Caco-2 (cell line): ENCODE results near the gene OBI1. TPM values are rescaled to one million over a fixed set of nuclear protein-coding genes. Genes with fewer than 3 reads are reported as not detected.

Experiments
- BruUV-seq: library from RNA; stranded (reverse); fragments of 400-500 nt; replicated peaks from 2 replicates; lab custom pipeline; 2021; lab: Mats Ljungman, UMichigan
- CTCF ChIA-PET: fragments of 300-600 bp; sonication (Branson Sonifier 250); formaldehyde crosslinking; loops from one replicate; lab custom pipeline; 2022; ENCODE audit warnings: antibody characterized with exemption; lab: Charles Lee
- POLR2A ChIA-PET: fragments of 300-600 bp; sonication (Branson Sonifier 250); formaldehyde crosslinking; loops from one replicate; lab custom pipeline; 2022; ENCODE audit warnings: antibody characterized with exemption; lab: Charles Lee
- DNase-seq, 2 experiments: peaks; one replicate each; pipeline versions ENCODE4 v3.0.0 to v3.0.0-alpha.2; 2020 to 2022
- H3K27me3 ChIP-seq: replicated peaks from 2 replicates; pipeline ENCODE4 v1.6.0; 2011; ENCODE audit warnings: low read length; ENCODE audit not compliant: control insufficient read depth, insufficient read depth
- H3K36me3 ChIP-seq: 2 replicates; pipeline ENCODE4 v1.5.1; 2011; ENCODE audit warnings: low read length; ENCODE audit not compliant: control insufficient read depth, insufficient read depth
- H3K4me1 ChIP-seq: fragments of 250-450 bp; sonication (Bioruptor Pico); 2 replicates; pipeline ENCODE4 v1.5.1; 2020; ENCODE audit warnings: mild to moderate bottlenecking
- H3K4me3 ChIP-seq: 2 replicates; pipeline ENCODE4 v1.5.1; 2011; ENCODE audit warnings: low read depth, mild to moderate bottlenecking, control low read depth, low read length
- H3K9me3 ChIP-seq: fragments of 250-450 bp; sonication (Bioruptor Pico); 2 replicates; pipeline ENCODE4 v1.5.1; 2020; ENCODE audit warnings: mild to moderate bottlenecking, moderate library complexity
- H3K27ac Mint-ChIP-seq: one replicate; pipeline ENCODE4 v1.8.0; 2022; ENCODE audit warnings: mixed read lengths; ENCODE audit not compliant: unreplicated experiment
- H3K27me3 Mint-ChIP-seq: one replicate; pipeline ENCODE4 v1.8.0; 2022; ENCODE audit warnings: mixed read lengths; ENCODE audit not compliant: insufficient read depth, unreplicated experiment
- H3K36me3 Mint-ChIP-seq: one replicate; pipeline ENCODE4 v1.8.0; 2022; ENCODE audit warnings: mild to moderate bottlenecking, mixed read lengths; ENCODE audit not compliant: insufficient read depth, unreplicated experiment
- H3K4me1 Mint-ChIP-seq: one replicate; pipeline ENCODE4 v1.8.0; 2022; ENCODE audit warnings: low read depth, mixed read lengths; ENCODE audit not compliant: unreplicated experiment
- H3K4me3 Mint-ChIP-seq: one replicate; pipeline ENCODE4 v1.8.0; 2022; ENCODE audit warnings: mild to moderate bottlenecking, moderate library complexity, mixed read lengths; ENCODE audit not compliant: unreplicated experiment
- H3K9me3 Mint-ChIP-seq: one replicate; pipeline ENCODE4 v1.8.0; 2022; ENCODE audit warnings: mixed read lengths; ENCODE audit not compliant: unreplicated experiment
- intact Hi-C: fragments of 100-400 bp; cut with micrococcal nuclease; formaldehyde crosslinking; loops from one replicate; pipeline ENCODE4 v1.10.0; 2022; ENCODE audit not compliant: unreplicated experiment
- total RNA-seq: library from RNA; stranded (reverse); gene quantifications from 2 replicates; pipeline ENCODE4 v1.2.3, GENCODE V29; 2022
- TF ChIP-seq, protein P1 (sequence below), 2 experiments: fragments of 200-600 bp in 1 of 2; IDR thresholded peaks; 1 replicate in 1 of 2; 2 replicates in 1 of 2; pipeline versions ENCODE4 v1.5.1 to v1.8.0; 2011 to 2022; ENCODE audit warnings: antibody characterized with exemption in 1 of 2, control low read depth in 1 of 2, inconsistent platforms in 1 of 2, low read depth in 1 of 2, low read length in 1 of 2, mild to moderate bottlenecking in 1 of 2, moderate library complexity in 1 of 2; ENCODE audit not compliant: insufficient read depth in 1 of 2, severe bottlenecking in 1 of 2, unreplicated experiment in 1 of 2

OBI1 gene
- total RNA-seq, 1 experiment from 2014 or later = 19.9 TPM

DNA sequence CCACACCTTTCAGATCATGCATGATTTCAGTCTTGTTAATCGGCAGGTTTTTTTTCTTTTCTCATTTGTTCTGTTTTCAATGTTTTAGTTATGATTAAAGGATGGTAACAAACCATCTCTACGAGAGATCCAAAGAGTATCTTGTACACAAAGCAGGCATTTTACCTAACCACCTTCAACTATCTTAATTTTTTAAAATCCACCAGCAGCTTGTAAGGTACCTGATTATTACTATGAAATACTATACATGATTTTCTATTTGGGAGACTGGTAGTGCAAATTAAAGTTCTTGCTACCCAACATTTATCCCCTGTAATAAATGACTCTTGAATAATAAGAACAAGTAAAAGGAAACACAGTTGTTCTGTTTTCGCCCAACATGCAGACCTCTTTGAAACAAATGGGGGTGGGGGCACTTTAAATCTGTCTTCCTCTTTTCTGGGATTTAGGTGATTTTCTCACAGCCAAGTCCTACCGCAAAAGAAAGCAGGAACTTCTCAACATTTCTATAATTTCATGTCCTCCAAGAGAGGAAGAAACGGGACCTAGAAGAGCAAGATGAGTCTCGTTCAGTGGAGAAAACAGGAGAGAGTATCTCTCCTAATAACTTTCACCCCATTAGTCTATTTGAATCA is 59.2 kb downstream of the OBI1 start:
- Histone ChIP-seq H3K9me3 (no peaks in the 10 kb centered on the region), H3K36me3 (no peaks in the 10 kb centered on the region), H3K27me3 (no peaks in the 10 kb centered on the region), H3K4me3 (no peak overlapping the region), H3K4me1 (no peaks in the 10 kb centered on the region)
- H3K9me3 Mint-ChIP-seq = no peaks in the 10 kb centered on the region
- H3K36me3 Mint-ChIP-seq = peaks cover 6% of the 10 kb centered on the region
- no TSS peak for BruUV-seq
- TF ChIP-seq, protein P1, sequence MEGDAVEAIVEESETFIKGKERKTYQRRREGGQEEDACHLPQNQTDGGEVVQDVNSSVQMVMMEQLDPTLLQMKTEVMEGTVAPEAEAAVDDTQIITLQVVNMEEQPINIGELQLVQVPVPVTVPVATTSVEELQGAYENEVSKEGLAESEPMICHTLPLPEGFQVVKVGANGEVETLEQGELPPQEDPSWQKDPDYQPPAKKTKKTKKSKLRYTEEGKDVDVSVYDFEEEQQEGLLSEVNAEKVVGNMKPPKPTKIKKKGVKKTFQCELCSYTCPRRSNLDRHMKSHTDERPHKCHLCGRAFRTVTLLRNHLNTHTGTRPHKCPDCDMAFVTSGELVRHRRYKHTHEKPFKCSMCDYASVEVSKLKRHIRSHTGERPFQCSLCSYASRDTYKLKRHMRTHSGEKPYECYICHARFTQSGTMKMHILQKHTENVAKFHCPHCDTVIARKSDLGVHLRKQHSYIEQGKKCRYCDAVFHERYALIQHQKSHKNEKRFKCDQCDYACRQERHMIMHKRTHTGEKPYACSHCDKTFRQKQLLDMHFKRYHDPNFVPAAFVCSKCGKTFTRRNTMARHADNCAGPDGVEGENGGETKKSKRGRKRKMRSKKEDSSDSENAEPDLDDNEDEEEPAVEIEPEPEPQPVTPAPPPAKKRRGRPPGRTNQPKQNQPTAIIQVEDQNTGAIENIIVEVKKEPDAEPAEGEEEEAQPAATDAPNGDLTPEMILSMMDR (IDR thresholded peaks at IDR 0.05; ENCODE audit: insufficient read depth in 1 of 2, low read depth in 1 of 2, low read length in 1 of 2, severe bottlenecking in 1 of 2, unreplicated experiment in 1 of 2) = no peak
- no peak overlapping the region for H3K4me3 Mint-ChIP-seq
- ChIA-PET CTCF (no interaction called here), POLR2A (no interaction called here)
- no peak for DNase-seq
- no peak overlapping the region for H3K27ac Mint-ChIP-seq
- H3K4me1 Mint-ChIP-seq = peaks cover under 1% of the 10 kb centered on the region
- intact Hi-C loops = loop anchor here (2.0 to 10.0 kb wide), 3 partner anchors 285 to 379 kb away; no protein-coding TSS in a partner anchor
- H3K27me3 Mint-ChIP-seq = peaks cover 1% of the 10 kb centered on the region

DNA sequence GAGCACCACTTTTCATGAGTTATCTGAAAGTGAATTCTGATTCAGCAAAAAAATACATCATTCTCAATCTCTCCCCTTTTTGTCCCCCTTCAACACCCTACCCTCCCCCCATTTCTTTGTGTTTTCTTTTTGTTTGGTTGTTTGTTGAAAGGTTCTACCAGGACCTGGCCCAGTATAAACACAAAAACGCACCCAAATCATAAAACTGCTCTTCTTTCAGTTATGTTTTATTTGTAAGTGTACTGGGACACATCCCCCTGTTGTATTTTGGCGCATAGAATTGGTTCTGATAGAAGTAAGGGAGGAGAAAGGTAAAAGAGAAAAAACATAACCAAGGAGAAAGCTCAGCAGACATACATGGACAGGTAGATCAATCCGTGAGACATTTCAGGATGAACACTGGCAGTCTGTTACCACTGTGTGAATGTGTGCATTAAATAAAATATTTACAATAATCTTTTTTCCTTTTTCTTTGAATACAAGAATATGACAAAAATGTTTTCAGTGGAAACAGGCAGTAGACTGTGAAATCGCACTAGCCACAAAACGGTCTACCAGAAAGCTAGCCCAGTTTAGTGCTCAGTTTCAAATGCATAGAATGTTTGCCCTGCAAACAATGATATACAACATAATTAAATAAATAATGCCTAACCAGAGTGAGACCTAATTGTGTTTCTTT is 59.9 kb downstream of the OBI1 start:
- ChIA-PET CTCF (no interaction called here), POLR2A (no interaction called here)
- Histone ChIP-seq H3K36me3 (no peaks in the 10 kb centered on the region), H3K9me3 (no peaks in the 10 kb centered on the region), H3K27me3 (no peaks in the 10 kb centered on the region), H3K4me1 (no peaks in the 10 kb centered on the region), H3K4me3 (no peak overlapping the region)
- BruUV-seq = no TSS peak
- Mint-ChIP-seq H3K36me3 (peaks cover 6% of the 10 kb centered on the region), H3K4me1 (peaks cover 7% of the 10 kb centered on the region), H3K9me3 (no peaks in the 10 kb centered on the region), H3K27me3 (peaks cover 6% of the 10 kb centered on the region), H3K4me3 (no peak overlapping the region), H3K27ac (no peak overlapping the region)
- DNase-seq = no peak
- TF ChIP-seq, protein P1 (IDR thresholded peaks at IDR 0.05; ENCODE audit: insufficient read depth in 1 of 2, low read depth in 1 of 2, low read length in 1 of 2, severe bottlenecking in 1 of 2, unreplicated experiment in 1 of 2) = no peak
- intact Hi-C loops = loop anchor here (2.0 kb wide), 1 partner anchor 380 kb away; no protein-coding TSS in a partner anchor

DNA sequence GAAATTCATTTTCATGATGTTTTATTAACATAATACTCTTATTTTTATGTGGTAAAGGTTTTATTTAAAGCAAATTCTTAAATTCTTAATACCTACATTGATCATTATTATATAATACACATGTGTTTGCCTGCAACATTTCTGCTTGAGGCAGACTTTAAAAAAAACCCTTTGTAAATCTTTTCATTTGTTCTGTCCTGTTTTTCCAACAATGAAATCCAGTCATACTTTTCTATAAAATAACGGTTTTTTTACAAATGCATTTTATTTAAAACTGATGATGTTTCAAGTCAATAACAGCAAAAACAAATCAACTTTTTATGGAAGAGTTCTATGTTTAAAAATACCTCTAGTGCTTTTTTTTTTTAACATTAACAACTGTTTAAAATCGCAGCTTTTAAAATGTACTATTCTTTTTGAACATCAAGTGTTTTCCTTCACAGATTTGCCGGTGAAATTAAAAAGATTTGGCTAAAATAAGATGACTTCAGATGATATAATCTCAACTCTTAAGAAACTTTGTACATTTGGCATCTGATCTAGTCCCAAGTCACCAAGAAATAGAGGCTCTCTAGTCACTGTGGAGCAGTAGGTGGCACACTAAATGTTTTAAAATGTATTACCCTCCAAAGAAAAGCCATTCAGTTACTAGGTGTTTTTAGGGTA is 60.7 kb downstream of the OBI1 start:
- ChIA-PET POLR2A (no interaction called here), CTCF (no interaction called here)
- Mint-ChIP-seq H3K9me3 (no peaks in the 10 kb centered on the region), H3K4me3 (no peak overlapping the region), H3K36me3 (peaks cover 1% of the 10 kb centered on the region), H3K27ac (no peak overlapping the region), H3K4me1 (peaks cover 8% of the 10 kb centered on the region), H3K27me3 (peaks cover 6% of the 10 kb centered on the region)
- no peaks in the 10 kb centered on the region for H3K4me1 ChIP-seq
- TF ChIP-seq, protein P1 (IDR thresholded peaks at IDR 0.05; ENCODE audit: insufficient read depth in 1 of 2, low read depth in 1 of 2, low read length in 1 of 2, severe bottlenecking in 1 of 2, unreplicated experiment in 1 of 2) = no peak
- H3K27me3 ChIP-seq = no peaks in the 10 kb centered on the region
- intact Hi-C loops = loop anchor here (2.0 kb wide), 1 partner anchor 381 kb away; no protein-coding TSS in a partner anchor
- H3K36me3 ChIP-seq = no peaks in the 10 kb centered on the region
- H3K4me3 ChIP-seq = no peak overlapping the region
- no peaks in the 10 kb centered on the region for H3K9me3 ChIP-seq
- BruUV-seq = no TSS peak
- DNase-seq = no peak
